ENCODE data around the gene CRYBA4. TPM values are rescaled to one million over a fixed set of nuclear protein-coding genes. Genes with fewer than 3 reads are reported as not detected.

The CRYBA4 gene
- total RNA-seq, 2 donors from 2014 or later: 3.3 TPM; not detected in 1

DNA sequence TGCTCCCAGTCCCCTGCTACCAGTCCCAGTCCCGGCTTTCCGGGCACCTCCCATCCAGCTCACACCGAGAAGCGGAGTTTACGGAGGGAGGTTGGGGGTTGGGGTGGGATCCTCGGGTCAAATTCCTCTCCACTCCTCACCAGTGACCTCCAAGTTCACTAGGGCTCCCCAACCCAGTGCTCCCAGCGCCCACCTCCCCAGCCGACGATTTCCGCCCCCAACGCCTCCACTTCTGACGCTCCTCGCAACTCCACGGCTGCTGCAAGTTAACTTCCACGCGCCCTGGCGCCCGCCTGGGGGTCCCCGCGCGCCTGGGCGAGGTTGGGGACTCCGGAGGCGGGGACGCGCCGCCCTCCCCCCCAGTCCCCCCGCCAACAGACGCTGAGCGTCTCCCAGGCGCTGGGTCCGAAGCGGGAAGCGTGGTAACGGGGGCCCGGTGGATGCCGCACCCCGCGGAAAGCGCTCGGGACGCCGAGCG lies 32.4 kb upstream of the CRYBA4 start:
- TF ChIP-seq POLR2AphosphoS5 (IDR thresholded peaks at IDR 0.05): no peak
- TF ChIP-seq POLR2A (IDR thresholded peaks at IDR 0.05): no peak
- TF ChIP-seq CTCF (IDR thresholded peaks at IDR 0.05): no peak
- no peaks in the 10 kb centered on the region for H3K4me1 ChIP-seq (replicated peaks)
- WGBS: 1% methylated on average over 29 of the region's 44 CpGs
- peak overlapping the region; percentile 80 for H3K27ac ChIP-seq
- H3K36me3 ChIP-seq: no peaks in the 10 kb centered on the region
- no peak for DNase-seq (ENCODE audit: low spot score)
- intact Hi-C loops (cut with DNase I): loop anchor here (5.0 kb wide), 1 partner anchor 107 kb away; the partner anchor contains the start of genes HPS4 and SRRD
- H3K27me3 ChIP-seq (replicated peaks; ENCODE audit: insufficient read depth): no peaks in the 10 kb centered on the region
- H3K4me3 ChIP-seq: peak overlapping the region; percentile 80 to 89
- H3K9me3 ChIP-seq: no peaks in the 10 kb centered on the region

DNA sequence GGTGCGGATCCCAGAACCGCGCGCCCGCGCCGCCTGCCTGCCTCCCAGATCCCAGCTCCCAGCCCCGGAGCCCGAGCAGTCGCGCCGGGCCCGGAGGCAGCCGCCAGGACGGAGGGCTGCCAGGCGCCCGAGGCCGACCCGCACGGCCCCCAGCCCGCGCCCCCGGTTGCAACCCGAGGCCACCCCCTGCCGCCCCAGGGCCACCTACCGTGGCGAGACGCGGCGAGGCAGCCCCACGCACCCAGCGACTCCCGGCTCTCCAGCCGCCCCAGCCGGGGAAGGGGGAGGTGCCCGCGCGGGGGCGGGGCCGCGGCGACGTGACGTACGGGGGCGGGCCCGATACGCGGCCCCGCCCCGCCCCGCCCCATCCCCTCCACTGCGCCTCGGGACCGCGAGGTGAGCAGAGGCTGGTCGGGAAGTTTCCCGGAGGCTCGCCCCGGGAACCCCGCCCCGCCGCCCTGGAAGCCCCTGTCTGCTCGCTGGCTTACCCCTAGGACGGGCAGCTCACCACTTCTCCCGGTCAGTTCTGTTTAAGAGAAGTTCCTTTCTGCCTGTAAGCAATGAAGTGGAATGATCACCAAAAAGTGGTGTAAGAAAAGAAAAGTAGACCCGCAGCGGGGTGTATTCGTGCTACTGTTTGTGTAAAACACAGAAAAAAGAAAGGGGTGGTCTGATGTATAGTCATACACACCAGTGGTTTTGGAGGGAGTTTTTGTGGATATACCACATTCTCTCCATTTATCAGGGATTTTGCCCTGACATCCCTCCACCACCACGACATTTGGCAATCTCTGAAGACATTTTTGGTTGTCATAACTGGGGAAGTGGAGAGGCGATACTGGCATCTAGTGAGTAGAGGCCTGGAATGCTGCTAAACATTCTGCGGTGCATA lies 31.7 kb upstream of the CRYBA4 start, which contains the start of gene TPST2:
Gene TPST2, minus strand, starts transcription at position 288 of the 892 bp plus-strand sequence. CDS start 48,502 bp downstream, outside the sequence.
- H3K27ac ChIP-seq: peak within 1 kb of the TSS; percentile 80
- WGBS: 2% methylated on average over 22 of the region's 72 CpGs
- peak; percentile 76 for DNase-seq (ENCODE audit: low spot score)
- intact Hi-C loops (cut with DNase I): loop anchor here (5.0 kb wide), 1 partner anchor 108 kb away; the partner anchor contains the start of genes HPS4 and SRRD
- no peaks in the 10 kb centered on the region for H3K36me3 ChIP-seq
- no peaks in the 10 kb centered on the region for H3K9me3 ChIP-seq
- no peaks in the 10 kb centered on the region for H3K4me1 ChIP-seq (replicated peaks)
- peak in 2 of 4 experiments; percentile 2 to 10 for TF ChIP-seq CTCF (IDR thresholded peaks at IDR 0.05)
- peak; percentile 73 for TF ChIP-seq POLR2AphosphoS5 (IDR thresholded peaks at IDR 0.05)
- TF ChIP-seq POLR2A (IDR thresholded peaks at IDR 0.05): peak; percentile 92
- H3K4me3 ChIP-seq: peak within 1 kb of the TSS; percentile 80 to 89
- no peaks in the 10 kb centered on the region for H3K27me3 ChIP-seq (replicated peaks; ENCODE audit: insufficient read depth)

DNA sequence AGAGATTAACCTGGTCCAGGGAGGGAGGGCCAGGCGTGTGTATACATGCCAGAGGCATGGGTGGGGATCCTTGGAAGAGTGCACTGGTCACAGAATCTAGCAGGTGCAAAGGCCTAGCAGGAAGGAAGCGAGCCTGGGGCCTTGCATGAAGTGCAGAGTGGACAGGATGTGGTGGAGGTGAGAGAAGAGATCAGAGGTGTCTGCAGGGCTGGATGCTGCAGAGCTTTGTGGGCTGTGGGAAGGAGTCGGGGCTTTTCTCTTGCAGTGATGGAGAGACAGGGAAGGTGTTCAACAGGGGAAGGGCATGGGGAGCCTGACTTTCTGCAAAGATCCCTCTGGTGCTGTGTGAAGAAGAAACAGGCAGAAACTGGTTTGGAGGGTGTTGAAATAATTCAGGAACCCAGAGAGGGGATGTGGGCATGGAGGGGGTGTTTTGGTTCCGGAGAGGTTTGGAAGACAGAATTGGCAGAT lies 29.3 kb upstream of the CRYBA4 start:
- intact Hi-C loops (cut with DNase I): no loop called here
- no peak for DNase-seq (ENCODE audit: low spot score)
- H3K4me1 ChIP-seq (replicated peaks): no peaks in the 10 kb centered on the region
- H3K36me3 ChIP-seq: no peaks in the 10 kb centered on the region
- TF ChIP-seq CTCF (IDR thresholded peaks at IDR 0.05) (no peak), POLR2AphosphoS5 (IDR thresholded peaks at IDR 0.05) (no peak), POLR2A (IDR thresholded peaks at IDR 0.05) (no peak)
- H3K27ac ChIP-seq: no peak overlapping the region
- no peak overlapping the region for H3K4me3 ChIP-seq
- no peaks in the 10 kb centered on the region for H3K27me3 ChIP-seq (replicated peaks; ENCODE audit: insufficient read depth)
- WGBS: 70% methylated on average over 4 of the region's 4 CpGs
- H3K9me3 ChIP-seq: no peaks in the 10 kb centered on the region

GRCh38 chr22:26593763-26594162 lies 28.0 kb upstream of the CRYBA4 start:
- Histone ChIP-seq H3K4me1 (replicated peaks) (no peaks in the 10 kb centered on the region), H3K9me3 (no peaks in the 10 kb centered on the region), H3K27me3 (replicated peaks; ENCODE audit: insufficient read depth) (no peaks in the 10 kb centered on the region), H3K27ac (no peak overlapping the region), H3K4me3 (no peak overlapping the region), H3K36me3 (no peaks in the 10 kb centered on the region)
- TF ChIP-seq CTCF (IDR thresholded peaks at IDR 0.05) (no peak), POLR2A (IDR thresholded peaks at IDR 0.05) (no peak), POLR2AphosphoS5 (IDR thresholded peaks at IDR 0.05) (no peak)
- intact Hi-C loops (cut with DNase I): no loop called here
- WGBS: 33% methylated on average over 1 of the region's 1 CpG
- DNase-seq (ENCODE audit: low spot score): no peak
